HL-60 (cell line): ENCODE measurements around the gene VDR.

Source experiments
- DNase-seq, 2 experiments: peaks; one replicate each; pipeline ENCODE4 v3.0.0-alpha.2; 2010 to 2020; ENCODE audit warnings: low read depth in 1 of 2, low spot score in 1 of 2
- H3K27ac ChIP-seq: fragments of 250-450 bp; sonication (Bioruptor Pico); replicated peaks from 2 replicates; pipeline ENCODE4 v1.5.1; 2020; ENCODE audit warnings: mild to moderate bottlenecking, moderate library complexity
- H3K27me3 ChIP-seq: fragments of 250-450 bp; sonication (Bioruptor Pico); 2 replicates; pipeline ENCODE4 v1.5.1; 2021; ENCODE audit warnings: mild to moderate bottlenecking, moderate library complexity; ENCODE audit not compliant: insufficient read depth, poor library complexity, severe bottlenecking
- H3K4me3 ChIP-seq: replicated peaks from 2 replicates; pipeline ENCODE4 v1.5.1; 2011; ENCODE audit warnings: mild to moderate bottlenecking, control low read depth, low read length; ENCODE audit not compliant: insufficient read depth
- CTCF ChIP-seq: IDR thresholded peaks from one replicate; pipeline ENCODE4 v1.5.1; 2011; ENCODE audit warnings: low read length, control low read depth, inconsistent platforms; ENCODE audit not compliant: insufficient read depth
- GABPA ChIP-seq: IDR thresholded peaks from 2 replicates; pipeline ENCODE4 v1.6.1; 2012; ENCODE audit warnings: low read depth
- POLR2AphosphoS5 ChIP-seq: IDR thresholded peaks from 2 replicates; pipeline ENCODE4 v1.6.1; 2012; ENCODE audit warnings: low read depth
- REST ChIP-seq: IDR thresholded peaks from 2 replicates; pipeline ENCODE4 v1.6.1; 2012; ENCODE audit warnings: low read depth; ENCODE audit not compliant: insufficient replicate concordance
- SPI1 ChIP-seq: IDR thresholded peaks from 2 replicates; pipeline ENCODE4 v1.6.1; 2012; ENCODE audit warnings: low read depth, mild to moderate bottlenecking, borderline replicate concordance

VDR gene

GRCh38 chr12:47855502-47855901 is 49.3 kb downstream of the VDR start:
- Histone ChIP-seq H3K27me3 (no peaks in the 10 kb centered on the region), H3K4me3 (no peak overlapping the region), H3K27ac (no peak overlapping the region)
- TF ChIP-seq SPI1 (no peak), POLR2AphosphoS5 (no peak), GABPA (no peak), CTCF (no peak), REST (no peak)
- no peak for DNase-seq

GRCh38 chr12:47854531-47854930 is 50.3 kb downstream of the VDR start:
- no peak overlapping the region for H3K4me3 ChIP-seq
- TF ChIP-seq SPI1 = no peak

GRCh38 chr12:47852096-47852571 is 52.7 kb downstream of the VDR start:
- Histone ChIP-seq H3K4me3 (no peak overlapping the region), H3K27me3 (no peaks in the 10 kb centered on the region), H3K27ac (no peak overlapping the region)
- no peak for TF ChIP-seq SPI1
- no peak for TF ChIP-seq POLR2AphosphoS5
- TF ChIP-seq GABPA = no peak
- TF ChIP-seq REST = no peak
- no peak for TF ChIP-seq CTCF
- no peak for DNase-seq

More at GRCh38 chr12:47854531-47854930, 50.3 kb downstream of the VDR start:
- no peak for DNase-seq
- no peak overlapping the region for H3K27ac ChIP-seq
- no peaks in the 10 kb centered on the region for H3K27me3 ChIP-seq

- no peak overlapping the region for H3K27ac ChIP-seq
Measured at GRCh38 chr12:47851303-47851952, 53.4 kb downstream of the VDR start.

More at GRCh38 chr12:47851303-47851952, 53.4 kb downstream of the VDR start:
- TF ChIP-seq REST (no peak), GABPA (no peak), SPI1 (no peak), CTCF (no peak), POLR2AphosphoS5 (no peak)
- Histone ChIP-seq H3K27me3 (no peaks in the 10 kb centered on the region), H3K4me3 (no peak overlapping the region)
- no peak for DNase-seq
